OCI-LY1 (cell line): Measurements from ENCODE around the gene NRCAM.

Experiments used
- H2AFZ ChIP-seq: fragments of 200-600 bp; sonication (generic), shearing (Covaris generic); 2 replicates; pipeline ENCODE4 v1.6.0; 2014; ENCODE audit warnings: antibody characterized with exemption, mild to moderate bottlenecking, low read length
- H3F3A ChIP-seq: fragments of 200-600 bp; sonication (generic), shearing (Covaris generic); 2 replicates; pipeline ENCODE4 v1.6.0; 2014; ENCODE audit warnings: mild to moderate bottlenecking, antibody characterized with exemption, low read length, moderate library complexity; ENCODE audit not compliant: insufficient read depth
- H3K27ac ChIP-seq: fragments of 200-600 bp; sonication (generic); 2 replicates; pipeline ENCODE4 v1.5.1; 2014; ENCODE audit warnings: low read length, mixed run types, mild to moderate bottlenecking, low read depth; ENCODE audit not compliant: poor library complexity, severe bottlenecking
- H3K27me3 ChIP-seq: fragments of 200-600 bp; sonication (generic); 2 replicates; pipeline ENCODE4 v1.6.0; 2014; ENCODE audit warnings: antibody characterized with exemption, mild to moderate bottlenecking, low read length, moderate library complexity; ENCODE audit not compliant: insufficient read depth
- H3K36me3 ChIP-seq: fragments of 200-600 bp; sonication (generic); 2 replicates; pipeline ENCODE4 v1.6.1; 2014; ENCODE audit warnings: mild to moderate bottlenecking, antibody characterized with exemption, low read length, moderate library complexity, mixed read lengths; ENCODE audit not compliant: insufficient read depth
- H3K4me1 ChIP-seq: fragments of 200-600 bp; sonication (generic); 2 replicates; pipeline ENCODE4 v1.5.1; 2014; ENCODE audit warnings: mild to moderate bottlenecking, low read length, moderate library complexity; ENCODE audit not compliant: insufficient read depth, severe bottlenecking
- H3K4me2 ChIP-seq: fragments of 200-600 bp; sonication (generic), shearing (Covaris generic); 2 replicates; pipeline ENCODE4 v1.6.1; 2014; ENCODE audit warnings: low read length
- H3K4me3 ChIP-seq: fragments of 200-600 bp; sonication (generic); 2 replicates; pipeline ENCODE4 v1.5.1; 2014; ENCODE audit warnings: low read length, low read depth, mild to moderate bottlenecking, mixed read lengths; ENCODE audit not compliant: poor library complexity, severe bottlenecking
- H3K79me2 ChIP-seq: fragments of 200-600 bp; shearing (Covaris generic); 2 replicates; pipeline ENCODE4 v1.6.1; 2016; ENCODE audit warnings: mixed run types, low read length, mixed read lengths; ENCODE audit not compliant: insufficient read depth
- H3K9ac ChIP-seq: fragments of 200-600 bp; sonication (generic), shearing (Covaris generic); 2 replicates; pipeline ENCODE4 v1.6.1; 2014; ENCODE audit warnings: mild to moderate bottlenecking, low read length, mixed read lengths
- H3K9me2 ChIP-seq: fragments of 200-600 bp; sonication (generic), shearing (Covaris generic); 2 replicates; pipeline ENCODE4 v1.6.1; 2014; ENCODE audit warnings: low read depth, mild to moderate bottlenecking, low read length, mixed read lengths
- H3K9me3 ChIP-seq: fragments of 200-600 bp; shearing (Covaris generic); 2 replicates; pipeline ENCODE4 v1.6.1; 2014; ENCODE audit warnings: low read length, mixed read lengths
- H4K20me1 ChIP-seq: fragments of 200-600 bp; sonication (generic), shearing (Covaris generic); 2 replicates; pipeline ENCODE4 v1.6.0; 2016; ENCODE audit warnings: mild to moderate bottlenecking, low read length; ENCODE audit not compliant: insufficient read depth
- EZH2 ChIP-seq: fragments of 200-600 bp; sonication (generic), shearing (Covaris generic); IDR thresholded peaks from 2 replicates; pipeline ENCODE4 v1.8.0; 2017; ENCODE audit warnings: borderline replicate concordance, mixed run types, mild to moderate bottlenecking, antibody characterized with exemption, low read length, moderate library complexity, mixed read lengths
- TF ChIP-seq, protein P1 (sequence below): fragments of 200-600 bp; sonication (generic), shearing (Covaris generic); IDR thresholded peaks from 2 replicates; pipeline ENCODE4 v1.5.1; 2017; ENCODE audit warnings: mild to moderate bottlenecking, antibody characterized with exemption, low read length, moderate library complexity, mixed read lengths

NRCAM gene

DNA sequence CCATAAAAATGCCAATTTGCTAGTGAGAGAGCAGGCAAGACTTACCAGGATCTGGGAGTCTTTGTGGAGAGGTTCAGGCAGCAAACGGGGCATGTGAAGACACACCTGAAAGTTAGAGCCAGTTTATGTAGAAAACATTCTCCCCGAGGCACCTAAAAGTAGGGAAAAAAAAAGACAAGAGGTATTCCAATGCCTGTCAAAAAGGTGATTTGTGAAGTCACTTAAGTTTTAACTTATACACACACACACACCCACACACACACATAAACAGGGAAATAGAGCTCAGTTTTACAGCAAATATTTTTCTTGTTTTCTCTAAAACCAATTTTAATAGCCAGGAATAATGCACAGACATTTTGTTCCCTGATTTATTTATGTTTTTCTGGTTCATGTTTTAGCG, 326.0 kb downstream of the NRCAM start, which contains the start of gene LAMB4:
LAMB4 (minus strand) TSS at position 101 of the 400 bp plus-strand sequence. CDS start 7,197 bp downstream, outside the sequence.
- H3K27ac ChIP-seq: no peak within 1 kb of the TSS
- no peaks in the 10 kb centered on the region for H3F3A ChIP-seq
- no peaks in the 10 kb centered on the region for H3K36me3 ChIP-seq
- no peak within 1 kb of the TSS for H2AFZ ChIP-seq
- TF ChIP-seq, protein P1, sequence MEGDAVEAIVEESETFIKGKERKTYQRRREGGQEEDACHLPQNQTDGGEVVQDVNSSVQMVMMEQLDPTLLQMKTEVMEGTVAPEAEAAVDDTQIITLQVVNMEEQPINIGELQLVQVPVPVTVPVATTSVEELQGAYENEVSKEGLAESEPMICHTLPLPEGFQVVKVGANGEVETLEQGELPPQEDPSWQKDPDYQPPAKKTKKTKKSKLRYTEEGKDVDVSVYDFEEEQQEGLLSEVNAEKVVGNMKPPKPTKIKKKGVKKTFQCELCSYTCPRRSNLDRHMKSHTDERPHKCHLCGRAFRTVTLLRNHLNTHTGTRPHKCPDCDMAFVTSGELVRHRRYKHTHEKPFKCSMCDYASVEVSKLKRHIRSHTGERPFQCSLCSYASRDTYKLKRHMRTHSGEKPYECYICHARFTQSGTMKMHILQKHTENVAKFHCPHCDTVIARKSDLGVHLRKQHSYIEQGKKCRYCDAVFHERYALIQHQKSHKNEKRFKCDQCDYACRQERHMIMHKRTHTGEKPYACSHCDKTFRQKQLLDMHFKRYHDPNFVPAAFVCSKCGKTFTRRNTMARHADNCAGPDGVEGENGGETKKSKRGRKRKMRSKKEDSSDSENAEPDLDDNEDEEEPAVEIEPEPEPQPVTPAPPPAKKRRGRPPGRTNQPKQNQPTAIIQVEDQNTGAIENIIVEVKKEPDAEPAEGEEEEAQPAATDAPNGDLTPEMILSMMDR: no peak
- TF ChIP-seq EZH2: no peak
- H3K27me3 ChIP-seq: no peaks in the 10 kb centered on the region
- peaks cover 4% of the 10 kb centered on the region for H3K4me1 ChIP-seq
- no peaks in the 10 kb centered on the region for H4K20me1 ChIP-seq
- H3K4me2 ChIP-seq: no peak within 1 kb of the TSS
- H3K9ac ChIP-seq: no peak within 1 kb of the TSS
- no peaks in the 10 kb centered on the region for H3K9me2 ChIP-seq
- H3K9me3 ChIP-seq: no peaks in the 10 kb centered on the region
- no peak within 1 kb of the TSS for H3K4me3 ChIP-seq
- H3K79me2 ChIP-seq: no peaks in the 10 kb centered on the region

DNA sequence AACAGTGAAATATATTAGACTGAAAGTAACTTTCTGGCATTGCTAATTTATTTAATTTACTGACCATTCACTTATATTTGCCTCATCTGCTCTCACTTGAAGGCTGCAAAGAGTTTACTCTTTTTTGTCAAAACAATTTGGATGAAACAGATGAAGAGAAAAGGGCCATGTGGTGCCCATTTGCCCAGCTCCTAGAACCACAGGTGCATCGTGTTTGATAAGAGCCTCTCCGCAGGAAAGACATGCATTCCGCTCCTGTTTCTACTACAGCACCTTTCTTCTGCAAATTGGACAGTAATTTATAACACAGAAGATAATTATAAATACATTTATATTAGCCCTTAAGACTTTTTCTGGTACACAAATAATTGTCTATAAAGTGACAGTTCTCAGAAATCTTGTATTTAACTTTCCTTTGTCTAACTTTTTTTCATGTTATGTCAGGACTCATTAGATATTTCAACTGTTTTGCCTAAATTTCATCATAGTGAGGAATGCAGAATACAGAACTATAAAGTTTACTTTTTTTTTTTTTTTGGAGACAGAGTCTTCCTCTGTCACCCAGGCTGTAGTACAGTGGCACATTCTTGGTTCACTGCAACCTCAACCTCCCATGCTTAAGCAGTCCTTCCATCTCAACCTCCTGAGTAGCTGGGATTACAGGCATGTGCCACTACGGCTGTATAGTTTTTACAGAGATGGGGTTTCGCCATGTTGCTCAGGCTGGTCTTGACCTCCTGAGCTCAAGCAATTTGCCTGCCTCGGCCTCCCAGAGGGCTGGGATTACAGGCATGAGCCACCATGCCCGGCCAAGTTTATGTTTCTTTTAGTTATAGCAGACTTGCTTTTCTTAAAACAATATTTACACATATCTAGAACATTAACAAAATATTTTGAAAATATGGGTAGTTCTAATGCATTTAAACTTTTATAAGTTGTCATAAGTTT, 326.9 kb downstream of the NRCAM start:
- no peaks in the 10 kb centered on the region for H3K9me3 ChIP-seq
- no peak overlapping the region for H3K4me3 ChIP-seq
- no peaks in the 10 kb centered on the region for H3K4me1 ChIP-seq
- no peak for TF ChIP-seq EZH2
- TF ChIP-seq, protein P1: no peak
- no peaks in the 10 kb centered on the region for H4K20me1 ChIP-seq
- H3K4me2 ChIP-seq: no peak overlapping the region
- no peaks in the 10 kb centered on the region for H3K79me2 ChIP-seq
- H3K9me2 ChIP-seq: no peaks in the 10 kb centered on the region
- no peaks in the 10 kb centered on the region for H3K36me3 ChIP-seq
- no peak overlapping the region for H2AFZ ChIP-seq
- no peak overlapping the region for H3K27ac ChIP-seq
- no peaks in the 10 kb centered on the region; the same call in 1 of the 2 replicates for H3K27me3 ChIP-seq
- no peak overlapping the region for H3K9ac ChIP-seq
- no peaks in the 10 kb centered on the region for H3F3A ChIP-seq

DNA sequence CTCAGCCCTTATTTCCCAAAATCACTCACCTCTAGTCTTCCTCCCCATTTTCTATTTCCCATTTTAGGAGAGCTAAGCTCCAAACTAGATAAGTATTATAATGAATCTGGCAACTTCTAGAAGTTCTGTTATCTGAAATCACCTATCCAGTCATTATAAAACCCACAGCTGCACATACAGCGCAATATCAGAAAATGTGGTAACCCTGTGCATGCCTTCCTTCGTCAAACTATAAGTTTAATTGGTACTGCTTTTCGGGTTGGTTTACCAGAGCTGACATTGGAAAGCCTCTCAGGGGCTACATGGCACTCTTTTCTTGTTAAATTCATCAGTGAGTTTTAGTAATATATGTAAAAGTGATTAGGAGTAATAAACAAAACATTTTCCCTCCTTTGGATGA, 327.7 kb downstream of the NRCAM start:
- Histone ChIP-seq H2AFZ (no peak overlapping the region), H3K9ac (no peak overlapping the region), H4K20me1 (no peaks in the 10 kb centered on the region), H3K27me3 (no peaks in the 10 kb centered on the region; the same call in 1 of the 2 replicates), H3F3A (no peaks in the 10 kb centered on the region), H3K4me2 (no peak overlapping the region), H3K9me2 (no peaks in the 10 kb centered on the region), H3K9me3 (no peaks in the 10 kb centered on the region), H3K27ac (no peak overlapping the region), H3K4me3 (no peak overlapping the region), H3K4me1 (no peaks in the 10 kb centered on the region), H3K79me2 (no peaks in the 10 kb centered on the region), H3K36me3 (no peaks in the 10 kb centered on the region)
- TF ChIP-seq, protein P1: no peak
- no peak for TF ChIP-seq EZH2
